Measurements from ENCODE around the gene ATG16L2.

Gene ATG16L2

DNA sequence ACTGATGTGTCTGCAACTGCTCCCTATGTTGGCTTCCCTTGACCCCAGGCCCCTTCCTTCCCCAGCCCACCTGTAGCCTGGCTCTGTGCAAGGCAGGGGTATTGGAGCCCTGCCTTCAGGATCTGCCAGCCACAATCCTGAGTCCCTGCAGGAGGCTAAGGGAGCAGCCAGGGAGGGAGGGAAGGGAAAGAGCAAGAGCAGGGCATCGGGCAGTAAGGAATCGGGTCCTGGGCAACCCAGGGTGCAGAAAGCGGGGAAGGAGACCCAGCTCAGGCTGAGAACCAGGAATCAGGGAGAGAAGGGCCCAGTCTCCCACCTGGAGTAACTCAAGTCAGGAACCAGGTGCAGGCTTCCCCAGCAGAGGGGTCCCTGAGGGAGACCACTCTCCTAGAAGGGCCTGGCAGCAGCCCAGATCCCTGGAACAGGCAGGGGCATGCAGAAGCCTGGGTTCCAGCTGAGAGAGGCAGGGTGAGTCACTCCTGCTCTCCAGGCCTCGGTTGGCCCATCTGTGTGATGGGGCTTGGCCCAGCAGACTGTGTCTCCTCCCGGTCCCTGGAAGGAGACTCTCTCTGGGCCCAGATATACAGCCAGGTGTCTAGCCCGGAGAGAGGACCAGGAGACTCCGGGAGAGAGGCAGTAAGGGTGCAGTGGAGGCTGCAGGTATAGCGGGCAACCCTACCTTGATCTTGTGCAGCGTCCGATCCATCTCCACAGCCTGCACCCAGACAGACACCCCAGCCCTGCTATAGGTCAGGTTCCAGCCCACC is 33.7 kb upstream of the ATG16L2 start:
- peak; percentile 63 for DNase-seq (ENCODE audit: low spot score)

DNA sequence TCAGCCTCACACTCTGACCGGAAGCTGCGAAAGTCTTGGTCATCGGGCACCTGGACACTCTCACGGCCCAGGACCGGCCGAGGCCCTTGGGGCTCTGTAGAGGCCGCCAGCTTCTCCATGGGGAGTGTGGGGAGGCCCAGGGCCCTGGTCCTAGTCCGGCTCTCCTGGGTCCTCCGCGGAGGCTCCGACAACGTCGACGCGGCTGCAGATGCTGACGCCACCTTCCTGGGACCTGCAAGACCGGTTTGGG is 33.2 kb upstream of the ATG16L2 start:
- DNase-seq (ENCODE audit: low spot score) = no peak

DNA sequence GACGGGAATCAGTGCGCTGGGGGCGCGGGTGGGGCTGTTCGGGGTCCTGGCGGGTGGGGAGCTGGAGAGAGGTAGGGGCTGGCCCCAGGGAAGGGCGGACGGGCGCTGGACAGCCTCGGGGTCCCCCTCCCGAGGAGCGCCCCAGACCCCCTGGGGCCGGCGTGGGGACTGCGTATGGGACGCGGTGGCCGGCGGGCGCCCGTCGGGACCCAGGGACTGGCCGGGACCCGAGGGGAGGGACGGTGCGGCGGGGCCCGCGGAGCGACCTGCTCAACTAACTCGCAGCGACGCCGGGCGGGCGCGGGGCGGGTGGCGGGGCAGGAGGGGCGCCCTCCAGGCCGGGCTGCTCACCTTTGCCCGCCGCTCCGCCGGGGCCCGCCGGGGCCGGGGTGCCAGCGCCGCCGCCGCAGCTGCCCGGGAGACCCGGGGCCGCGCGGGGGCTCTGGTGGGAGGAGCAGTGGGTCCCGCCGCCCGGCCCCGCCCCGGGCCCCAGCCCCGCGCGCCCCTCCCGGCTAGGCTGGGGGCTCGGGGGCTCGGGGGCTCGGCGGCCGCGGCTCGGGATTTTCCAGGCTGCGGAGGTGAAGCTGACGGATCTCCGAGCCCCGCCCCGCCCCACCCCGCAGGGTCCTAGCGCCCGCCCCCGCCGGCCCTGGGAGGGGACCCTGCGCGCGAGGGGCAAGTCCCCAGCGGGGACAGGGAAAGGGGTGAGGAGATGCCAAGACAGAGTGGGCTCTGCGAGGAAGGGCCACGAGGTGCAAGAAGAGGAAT is 32.7 kb upstream of the ATG16L2 start:
- peak; percentile 71 for DNase-seq (ENCODE audit: low spot score)

DNA sequence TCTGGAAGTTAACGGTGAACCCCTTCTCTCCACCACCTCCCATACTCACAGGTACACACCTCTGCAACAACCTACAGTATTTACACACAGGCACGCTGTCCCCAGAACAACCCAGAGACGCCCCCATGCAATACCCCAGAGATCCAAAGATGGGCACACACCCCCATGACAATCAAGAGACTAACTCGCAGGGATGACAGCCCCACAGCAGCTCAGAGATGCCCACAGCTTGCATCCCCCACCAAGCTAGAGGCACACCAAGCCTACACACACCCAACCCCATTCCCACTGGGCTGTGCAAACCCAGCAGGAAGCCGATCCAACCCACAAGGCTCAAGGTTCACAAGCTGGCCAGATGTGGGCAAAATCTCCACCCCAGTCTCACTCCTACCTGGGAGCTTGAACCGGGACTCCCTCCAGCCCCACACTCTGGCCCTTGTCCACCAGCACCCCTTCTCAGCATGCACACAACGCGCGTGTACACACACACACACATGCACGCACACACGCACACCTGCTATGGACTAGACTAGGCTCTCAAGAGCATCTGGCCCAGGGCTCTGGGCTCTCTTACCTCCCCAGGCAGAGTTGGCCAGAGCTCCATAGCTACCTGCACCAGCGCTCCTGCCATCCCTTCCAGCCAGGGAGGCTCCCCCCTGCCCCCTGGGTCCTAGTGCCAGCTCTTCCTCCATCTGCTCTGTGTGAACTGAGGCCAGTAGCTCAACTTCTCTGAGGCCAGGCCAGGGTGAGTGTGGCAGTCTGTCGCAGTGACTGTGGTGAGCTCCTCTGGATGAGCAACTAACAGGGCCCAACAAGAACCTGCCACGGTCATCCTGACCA is 31.9 kb upstream of the ATG16L2 start:
- peak; percentile 61 for DNase-seq (ENCODE audit: low spot score)

DNA sequence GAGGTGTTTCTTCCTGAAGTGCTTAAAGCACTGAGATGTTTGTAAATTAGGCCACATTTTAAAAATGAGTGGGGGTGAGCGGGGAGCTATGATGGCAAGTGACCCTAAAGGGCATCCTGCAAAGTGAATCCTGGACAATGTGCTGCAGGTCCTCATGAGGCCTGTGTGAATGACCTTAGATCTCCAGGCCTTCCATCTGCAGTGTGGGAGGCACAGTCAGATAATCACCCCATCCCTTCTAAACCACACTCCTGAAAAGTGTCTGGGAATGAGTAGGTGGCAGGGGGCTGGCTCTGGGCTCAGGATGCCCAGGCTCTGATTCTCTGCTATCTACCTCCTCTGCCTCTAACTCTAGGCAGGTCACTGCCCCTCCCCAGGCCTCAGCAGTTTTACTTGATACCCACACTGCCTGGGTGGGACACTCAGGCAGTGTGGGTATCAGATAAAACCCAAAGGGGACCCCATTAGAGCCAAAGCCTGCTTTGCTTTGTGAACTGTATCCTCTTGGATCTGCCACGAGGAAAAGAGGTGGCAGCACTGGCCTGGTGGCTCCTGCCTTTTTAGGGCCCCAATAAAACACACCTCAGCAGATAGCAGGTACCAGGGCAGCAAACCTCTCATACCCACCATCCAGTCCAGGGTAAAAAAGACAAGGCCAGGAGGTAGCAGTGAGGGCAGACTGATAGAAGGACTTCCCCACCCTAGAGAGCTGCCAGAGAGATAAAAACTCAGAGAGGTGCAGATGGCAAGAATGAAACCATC is 30.9 kb upstream of the ATG16L2 start:
- no peak for DNase-seq (ENCODE audit: low spot score)

DNA sequence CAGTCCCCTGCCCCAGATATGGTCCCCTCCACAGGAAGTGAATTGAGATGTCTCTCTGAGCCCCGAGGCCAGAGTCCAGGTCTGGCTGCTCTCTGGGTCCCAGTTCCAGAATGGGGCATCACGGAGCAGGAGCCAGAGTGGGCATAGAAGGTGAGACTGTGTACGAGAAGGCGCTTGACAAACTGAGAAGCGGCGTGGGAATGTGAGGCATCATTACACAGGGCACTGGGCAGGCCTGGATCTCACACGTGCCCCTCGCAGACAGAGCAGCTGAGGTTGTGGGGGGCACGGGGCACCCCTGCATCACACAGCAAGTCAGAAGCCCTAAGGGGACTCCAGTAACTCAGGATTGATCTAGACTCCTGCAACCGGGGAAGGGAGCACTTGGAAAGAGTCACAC is 29.5 kb upstream of the ATG16L2 start:
- DNase-seq (ENCODE audit: low spot score) = no peak

DNA sequence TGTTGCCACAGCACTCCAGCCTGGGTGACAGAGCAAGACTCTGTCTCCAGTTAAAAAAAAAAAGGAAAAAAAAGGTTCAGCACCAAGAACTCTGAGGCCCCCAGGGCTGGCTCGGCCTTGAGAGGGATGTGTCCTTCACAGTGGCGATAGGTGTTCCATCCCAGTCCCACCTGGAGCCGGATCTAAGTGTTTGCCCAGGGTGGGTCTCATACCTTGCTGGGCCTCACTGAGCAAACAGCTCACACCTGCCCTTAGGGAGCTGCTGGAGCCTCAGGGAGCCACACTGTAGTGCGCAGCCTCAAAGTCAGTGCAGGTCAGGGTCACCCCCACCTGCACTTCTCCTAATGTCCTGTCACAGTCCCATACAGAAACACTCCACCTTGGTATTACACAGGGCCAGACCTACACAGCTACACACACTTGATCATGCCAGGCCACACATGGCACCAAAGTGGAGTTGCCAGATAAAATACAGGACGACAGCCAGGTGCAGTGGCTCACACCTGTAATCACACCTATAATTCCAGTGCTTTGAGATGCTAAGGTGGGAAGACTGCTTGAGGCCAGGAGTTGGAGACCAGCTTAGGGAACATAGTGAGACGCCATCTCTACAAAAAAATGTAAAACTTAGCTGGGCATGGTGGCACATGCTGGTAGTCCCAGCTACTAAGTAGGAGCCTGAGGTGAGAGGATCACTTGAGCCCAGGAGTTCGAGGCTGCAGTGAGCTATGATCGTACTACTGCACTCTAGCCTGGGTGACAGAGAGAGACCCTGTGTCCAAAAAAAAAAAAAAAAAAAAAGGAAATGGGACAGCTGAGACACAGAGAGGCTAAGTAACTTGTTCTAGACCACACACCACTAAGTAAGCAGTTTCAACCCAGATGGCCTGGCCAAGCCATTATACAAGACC is 27.7 kb upstream of the ATG16L2 start:
- DNase-seq (ENCODE audit: low spot score) = no peak

DNA sequence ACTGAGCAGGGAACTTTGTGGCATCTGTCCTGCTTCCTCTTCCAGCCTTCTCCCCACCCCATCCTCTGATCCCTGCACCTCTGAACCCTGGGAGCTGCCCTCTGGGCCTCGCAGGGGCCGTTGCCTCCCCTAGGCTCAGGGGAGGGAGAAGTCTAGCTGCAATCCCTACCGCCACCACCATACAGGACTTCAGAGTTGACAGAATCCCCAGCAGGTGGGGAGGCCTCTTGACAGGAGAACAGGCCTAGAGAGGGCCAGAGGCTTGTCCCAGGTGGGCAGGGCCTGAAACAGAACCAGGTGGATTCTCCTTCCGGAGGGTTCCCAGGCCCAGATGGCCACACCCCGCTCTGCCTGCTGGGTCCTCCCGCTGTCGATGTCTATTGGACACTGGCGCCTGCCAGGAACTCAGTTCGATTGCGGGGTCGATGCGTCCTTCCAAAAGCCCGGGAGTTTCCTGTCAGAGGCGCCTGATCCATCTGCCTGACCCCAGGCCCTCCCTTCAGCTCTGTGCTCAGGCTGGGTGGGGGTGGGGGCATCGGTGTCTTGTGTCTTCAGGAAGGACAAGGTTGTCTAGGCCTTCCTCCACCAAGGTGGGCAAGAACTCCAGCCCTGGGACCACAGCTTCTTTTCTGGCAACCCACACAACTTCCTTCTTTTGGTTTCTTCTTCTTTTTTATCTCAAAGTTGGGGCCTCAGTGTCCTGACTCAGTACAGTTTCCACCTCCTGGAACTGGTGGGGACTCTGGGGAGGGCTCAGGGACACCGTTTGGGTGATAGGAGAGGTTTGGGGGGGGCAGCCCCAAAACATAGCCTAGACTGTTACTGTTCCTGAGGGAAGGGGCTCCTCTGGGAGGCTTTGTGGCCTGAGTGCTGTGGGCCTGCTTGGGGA is 26.8 kb upstream of the ATG16L2 start:
- DNase-seq (ENCODE audit: low spot score) = no peak

DNA sequence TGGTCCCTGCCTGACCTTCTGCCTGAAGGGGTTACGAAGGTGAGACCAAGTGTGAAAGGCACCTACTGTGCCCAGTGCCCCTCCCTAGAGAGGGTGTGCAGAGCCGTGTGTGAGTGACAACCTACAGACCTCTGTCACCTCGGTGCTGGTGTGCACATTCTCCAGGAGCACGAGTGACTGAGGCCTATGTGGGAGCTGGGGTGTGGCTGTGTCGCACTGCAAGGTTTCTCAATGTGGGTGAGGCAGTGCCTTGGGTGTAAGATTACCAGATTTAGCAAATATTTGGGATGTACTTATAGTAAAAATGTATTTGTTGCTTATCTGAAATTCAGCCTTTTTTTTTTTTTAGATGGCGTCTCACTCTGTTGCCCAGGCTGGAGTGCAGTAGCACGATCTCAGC is 26.0 kb upstream of the ATG16L2 start:
- no peak for DNase-seq (ENCODE audit: low spot score)

DNA sequence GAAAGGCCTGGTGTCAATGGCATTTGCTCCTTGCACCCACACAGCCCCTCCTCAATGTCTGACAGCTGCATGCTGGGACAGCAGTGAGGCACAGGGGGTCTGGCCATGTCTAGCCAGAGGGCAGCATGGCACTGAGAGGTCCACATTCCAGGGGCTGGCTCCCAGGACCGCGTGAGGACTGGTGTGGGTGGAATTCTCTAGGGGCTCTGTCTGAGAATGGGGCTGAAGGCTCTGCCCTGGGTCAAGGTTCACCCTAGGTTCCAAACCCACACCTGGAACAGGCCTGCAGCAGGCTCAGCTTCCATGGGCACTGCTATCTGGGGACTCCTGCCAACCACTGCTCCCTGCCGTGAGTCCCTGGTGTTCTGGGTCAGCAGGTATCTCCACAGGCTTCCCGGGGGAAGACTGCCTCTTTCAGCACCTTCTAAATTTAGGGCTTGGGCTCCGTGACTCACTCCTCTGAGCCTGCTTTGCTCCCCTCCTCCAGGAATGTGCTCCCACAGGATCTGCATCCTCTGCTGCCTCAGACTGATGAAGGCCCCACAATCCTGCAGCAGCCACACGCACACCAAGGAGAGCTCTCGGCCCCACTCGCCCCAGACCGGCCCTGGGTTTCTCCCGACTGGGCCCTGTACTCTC is 24.6 kb upstream of the ATG16L2 start:
- DNase-seq (ENCODE audit: low spot score) = no peak

DNA sequence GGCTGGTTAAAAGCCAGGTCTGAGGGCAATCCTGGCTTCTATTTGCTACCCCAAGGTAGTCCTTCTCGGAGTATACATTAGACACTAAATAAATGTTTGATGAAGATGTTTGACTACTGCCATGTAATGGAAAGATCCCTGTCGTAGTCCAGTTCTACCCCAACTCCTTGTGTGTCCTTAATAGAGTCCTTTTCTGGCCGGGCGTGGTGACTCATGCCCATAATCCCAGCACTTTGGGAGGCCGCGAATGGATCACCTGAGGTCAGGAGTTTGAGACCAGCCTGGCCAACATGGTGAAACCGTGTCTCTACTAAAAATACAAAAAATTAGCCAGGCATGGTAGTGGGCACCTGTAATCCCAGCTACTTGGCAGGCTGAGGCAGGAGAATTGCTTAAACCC is 23.0 kb upstream of the ATG16L2 start:
- DNase-seq (ENCODE audit: low spot score) = peak; percentile 60

DNA sequence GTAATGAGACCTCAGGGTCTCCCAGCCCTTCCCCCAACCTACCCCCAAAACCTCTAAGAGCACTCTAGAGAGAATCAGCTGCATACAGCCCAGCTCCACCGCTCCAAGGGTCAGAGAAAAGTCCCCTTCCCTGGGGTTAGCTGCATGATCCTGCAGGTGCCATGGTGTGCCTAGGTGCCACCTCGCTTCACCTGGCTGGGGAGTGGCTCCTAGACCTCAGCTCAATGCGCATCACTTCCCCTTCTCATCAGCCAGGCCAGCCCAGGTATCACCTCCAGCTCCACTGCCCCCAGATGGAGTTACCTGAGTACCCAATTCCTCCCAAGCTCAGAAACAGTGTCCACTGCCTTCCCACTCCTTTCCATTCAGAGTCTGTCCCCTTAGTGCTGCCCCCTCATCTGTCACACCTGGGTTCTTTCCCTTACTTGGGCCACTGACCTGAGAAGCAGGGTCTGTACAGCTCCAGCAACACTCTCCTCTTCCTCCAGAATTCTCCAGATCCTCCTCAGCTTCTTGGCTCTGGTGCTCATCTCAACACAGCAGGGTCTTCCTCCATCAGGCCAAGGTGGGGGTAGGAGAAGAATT is 21.7 kb upstream of the ATG16L2 start:
- DNase-seq (ENCODE audit: low spot score) = no peak

DNA sequence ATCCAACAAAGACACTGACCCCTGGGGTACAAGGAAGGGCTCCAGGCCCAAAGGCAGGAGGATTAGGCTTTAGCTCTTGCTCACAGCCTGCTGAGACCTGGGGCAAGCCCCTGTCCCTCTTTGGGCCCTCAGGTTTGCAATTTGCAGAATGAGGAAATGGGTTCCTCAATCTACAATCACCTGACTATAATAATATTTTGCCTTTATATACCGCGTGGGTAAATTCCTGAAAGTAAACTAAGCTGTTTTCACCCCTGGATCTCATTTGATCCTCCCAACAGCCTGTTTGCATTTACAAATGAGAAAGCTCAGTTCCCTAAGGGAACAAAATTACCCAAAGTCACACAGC is 21.2 kb upstream of the ATG16L2 start:
- no peak for DNase-seq (ENCODE audit: low spot score)

DNA sequence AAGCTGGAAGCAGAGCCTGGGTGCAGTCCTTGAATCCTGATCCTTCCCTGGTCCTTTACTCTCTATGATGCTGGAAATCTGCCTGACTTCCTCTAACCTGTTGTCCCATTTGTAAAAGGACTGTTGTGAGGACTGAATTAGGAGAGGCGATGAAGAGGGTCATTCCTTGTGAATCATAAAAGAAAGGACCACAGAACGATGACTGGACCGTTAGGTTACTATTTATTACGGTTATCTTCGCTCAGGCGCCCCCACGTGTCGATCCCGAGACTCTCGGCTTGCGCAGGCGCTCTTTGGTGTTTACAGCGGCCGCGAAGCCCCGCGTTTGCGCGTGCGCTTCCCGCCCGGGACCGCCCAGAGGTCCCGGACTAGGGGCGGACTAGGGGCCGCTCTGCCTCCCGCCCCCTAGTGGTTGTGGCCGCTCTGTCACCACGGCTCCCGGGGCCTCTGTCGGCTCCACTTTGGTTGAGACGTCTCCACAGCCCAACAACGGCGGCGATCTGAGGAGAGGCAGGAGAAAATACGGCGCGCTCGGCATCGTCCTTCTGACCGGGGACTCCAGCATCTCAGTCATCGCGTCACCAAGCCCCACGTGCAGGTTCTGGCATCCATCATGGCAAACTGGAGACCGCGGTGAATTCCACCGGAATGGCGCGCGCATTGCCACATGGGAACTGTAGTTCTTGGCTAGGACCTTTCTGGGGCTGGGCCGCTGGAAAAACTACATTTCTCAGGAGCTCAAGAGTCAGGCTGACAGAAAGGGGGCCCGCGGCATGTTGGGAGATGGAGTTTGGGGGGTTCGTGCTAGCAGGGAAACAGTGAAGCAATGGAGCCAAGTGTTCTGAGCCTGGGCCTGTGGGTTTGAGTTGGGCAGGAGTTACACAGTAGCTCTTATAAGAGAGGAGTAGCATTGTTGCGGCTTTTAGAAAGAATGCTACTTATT is 20.5 kb upstream of the ATG16L2 start, which contains the start of gene STARD10:
TSS of gene STARD10 (minus strand) at position 623 of the 943 bp plus-strand sequence. CDS start 12,866 bp downstream, outside the sequence.
- peak; percentile 97 for DNase-seq (ENCODE audit: low spot score)

DNA sequence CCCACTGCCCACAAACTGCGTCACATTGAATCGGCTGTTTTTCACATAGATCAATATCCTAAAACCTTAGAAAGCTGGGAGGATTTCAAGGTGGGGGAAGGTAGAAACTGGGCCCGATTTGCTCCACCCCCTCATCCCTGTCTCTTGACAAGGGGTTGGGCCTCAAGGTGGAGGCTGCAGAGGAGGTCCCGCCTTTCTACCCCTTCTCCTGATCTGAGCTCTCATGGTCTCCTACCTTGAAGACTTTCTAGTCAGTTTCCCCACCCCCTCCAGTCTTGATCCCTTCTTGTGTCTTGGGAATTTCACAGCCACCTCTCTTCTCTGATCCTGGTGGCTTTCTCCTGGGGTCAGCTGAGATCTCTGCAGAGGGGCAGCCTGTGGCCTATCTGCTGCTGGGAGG is 15.8 kb upstream of the ATG16L2 start:
- no peak for DNase-seq (ENCODE audit: low spot score)

DNA sequence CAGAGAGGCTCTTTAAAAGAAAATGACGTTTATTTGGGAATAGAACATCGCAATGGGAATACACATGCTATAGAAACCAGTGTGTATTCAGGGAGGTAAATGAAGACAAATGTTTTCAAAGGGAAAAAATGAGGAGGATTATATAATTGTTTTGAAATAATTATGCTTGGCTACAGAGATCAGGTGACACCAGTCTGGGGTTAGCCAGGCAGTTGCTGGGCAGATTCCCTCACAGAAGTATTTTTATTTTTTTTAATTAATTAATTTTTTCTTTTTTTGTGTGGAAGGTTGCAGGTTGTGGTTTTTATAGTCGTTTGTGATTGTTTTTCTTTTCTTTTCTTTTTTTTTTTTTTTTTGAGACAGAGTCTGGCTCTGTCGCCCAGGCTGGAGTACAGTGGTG is 14.8 kb upstream of the ATG16L2 start:
- no peak for DNase-seq (ENCODE audit: low spot score)

DNA sequence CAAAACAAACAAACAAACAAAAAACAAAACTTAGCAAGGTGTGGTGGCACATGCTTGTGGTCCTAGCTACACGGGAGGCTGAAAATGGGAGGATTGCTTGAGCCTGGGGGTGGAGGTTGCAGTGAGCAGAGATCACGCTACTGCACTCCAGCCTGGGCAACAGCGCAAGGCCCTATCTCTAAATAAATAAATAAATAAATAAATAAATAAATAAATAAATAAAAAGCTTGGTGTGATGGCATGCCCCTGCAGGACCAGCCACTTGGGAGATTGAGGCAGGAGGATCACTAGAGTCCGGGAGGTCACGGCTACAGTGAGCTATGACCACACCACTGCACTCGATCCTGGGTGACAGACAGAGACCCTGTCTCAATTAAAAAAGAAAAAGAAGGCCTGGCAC is 11.4 kb upstream of the ATG16L2 start:
- DNase-seq (ENCODE audit: low spot score) = no peak

DNA sequence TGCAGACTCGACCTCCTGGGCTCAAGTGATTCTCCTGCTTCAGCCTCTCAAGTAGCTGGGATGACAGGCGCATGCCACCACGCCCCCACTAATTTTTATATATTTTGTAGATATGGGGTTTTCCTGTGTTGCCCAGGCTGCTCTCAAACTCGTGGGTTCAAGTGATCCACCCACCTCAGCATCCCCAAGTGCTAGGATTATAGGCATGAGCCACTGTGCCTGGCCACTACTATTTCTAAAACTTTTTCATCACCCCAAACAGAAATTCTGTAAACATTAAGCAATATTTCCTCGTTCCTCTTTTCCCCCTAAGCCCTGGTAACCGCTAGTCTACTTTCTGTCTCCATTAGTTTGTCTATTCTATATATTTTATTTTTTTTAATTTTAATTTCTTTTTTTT is 9.0 kb upstream of the ATG16L2 start:
- DNase-seq (ENCODE audit: low spot score) = no peak
